ENCODE results near the gene SAXO1. TPM values are rescaled to one million over a fixed set of nuclear protein-coding genes. Genes with fewer than 3 reads are reported as not detected.
"Not testable (repeated sequence)": the region's sequence is repeated elsewhere in the genome, so short reads cannot be mapped to it uniquely, and the experiment has no call there.

SAXO1 gene
- polyA plus RNA-seq, 5 donors, result 0.18 to 0.31 (median 0.22) TPM

DNA sequence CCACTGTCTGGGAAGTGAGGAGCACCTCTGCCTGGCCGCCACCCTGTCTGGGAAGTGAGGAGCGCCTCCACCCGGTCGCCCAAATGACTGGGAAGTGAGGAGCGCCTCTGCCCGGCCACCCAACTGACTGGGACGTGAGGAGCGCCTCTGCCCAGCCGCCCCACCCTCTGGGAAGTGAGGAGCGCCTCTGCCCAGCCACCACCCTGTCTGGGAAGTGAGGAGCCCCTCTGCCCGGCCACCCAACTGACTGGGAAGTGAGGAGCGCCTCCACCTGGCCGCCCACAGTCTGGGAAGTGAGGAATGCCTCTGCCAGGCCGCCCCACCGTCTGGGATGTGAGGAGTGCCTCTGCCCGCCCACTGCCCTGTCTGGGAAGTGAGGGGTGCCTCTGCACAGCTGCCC is 32.9 kb downstream of the SAXO1 start:
- DNase-seq, result no peak

DNA sequence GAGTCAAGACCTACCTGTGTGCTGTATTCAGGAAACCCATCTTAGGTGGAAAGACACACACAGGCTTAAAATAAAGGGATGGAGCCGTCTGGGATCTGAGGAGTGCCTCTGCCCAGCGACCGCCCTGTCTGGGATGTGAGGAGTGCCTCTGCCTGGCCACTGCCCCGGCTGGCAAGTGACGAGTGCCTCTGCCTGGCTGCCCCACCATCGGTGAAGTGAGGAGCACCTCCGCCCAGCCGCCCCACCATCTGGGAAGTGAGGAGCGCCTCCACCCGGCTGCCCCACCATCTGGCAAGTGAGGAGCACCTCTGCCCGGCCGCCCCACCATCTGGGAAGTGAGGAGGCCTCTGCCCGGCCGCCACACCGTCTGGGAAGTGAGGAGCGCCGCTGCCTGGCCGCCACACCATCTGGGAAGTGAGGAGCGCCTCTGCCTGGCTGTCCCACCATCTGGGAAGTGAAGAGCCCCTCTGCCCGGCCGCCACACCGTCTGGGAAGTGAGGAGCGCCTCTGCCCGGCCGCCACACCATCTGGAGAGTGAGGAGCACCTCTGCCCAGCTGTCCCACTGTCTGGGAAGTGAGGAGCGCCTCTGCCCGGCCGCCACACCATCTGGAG is 33.7 kb downstream of the SAXO1 start:
- no peak for DNase-seq

DNA sequence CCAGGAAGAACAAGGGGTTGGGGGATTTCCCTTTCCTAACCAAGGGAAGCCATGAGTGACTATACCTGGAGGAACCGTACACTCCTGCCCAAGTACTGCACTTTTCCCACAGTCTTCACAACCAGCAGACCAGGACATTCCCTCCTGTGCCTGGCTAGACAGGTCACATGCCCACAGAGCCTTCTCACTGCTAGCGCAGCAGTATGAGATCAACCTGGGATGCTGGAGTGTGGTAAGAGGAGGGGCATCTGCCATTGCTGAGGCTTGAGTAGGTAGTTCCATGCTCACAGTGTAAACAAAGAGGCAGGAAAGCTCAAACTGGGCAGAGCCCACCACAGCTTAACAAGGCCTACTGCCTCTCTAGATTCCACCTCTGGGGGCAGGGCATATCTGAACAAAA is 35.9 kb downstream of the SAXO1 start:
- DNase-seq, result no peak

DNA sequence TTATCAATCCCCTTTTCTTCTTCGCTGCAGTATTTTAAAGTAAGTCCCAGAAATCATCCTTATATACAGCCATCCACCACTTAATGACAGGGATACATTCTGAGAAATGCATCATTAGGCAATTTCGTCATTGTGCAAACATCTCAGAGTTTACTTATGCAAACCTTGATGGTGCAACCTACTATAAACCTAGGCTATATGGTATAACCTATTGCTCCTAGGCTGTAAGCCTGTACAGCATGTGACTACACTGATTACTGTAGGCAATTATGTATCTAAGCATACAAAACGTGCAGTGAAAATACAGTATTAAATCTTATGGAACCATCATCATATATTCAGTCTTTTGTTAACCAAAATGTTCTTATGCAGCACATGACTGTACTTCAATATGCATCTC is 36.8 kb downstream of the SAXO1 start:
- DNase-seq, result no peak

DNA sequence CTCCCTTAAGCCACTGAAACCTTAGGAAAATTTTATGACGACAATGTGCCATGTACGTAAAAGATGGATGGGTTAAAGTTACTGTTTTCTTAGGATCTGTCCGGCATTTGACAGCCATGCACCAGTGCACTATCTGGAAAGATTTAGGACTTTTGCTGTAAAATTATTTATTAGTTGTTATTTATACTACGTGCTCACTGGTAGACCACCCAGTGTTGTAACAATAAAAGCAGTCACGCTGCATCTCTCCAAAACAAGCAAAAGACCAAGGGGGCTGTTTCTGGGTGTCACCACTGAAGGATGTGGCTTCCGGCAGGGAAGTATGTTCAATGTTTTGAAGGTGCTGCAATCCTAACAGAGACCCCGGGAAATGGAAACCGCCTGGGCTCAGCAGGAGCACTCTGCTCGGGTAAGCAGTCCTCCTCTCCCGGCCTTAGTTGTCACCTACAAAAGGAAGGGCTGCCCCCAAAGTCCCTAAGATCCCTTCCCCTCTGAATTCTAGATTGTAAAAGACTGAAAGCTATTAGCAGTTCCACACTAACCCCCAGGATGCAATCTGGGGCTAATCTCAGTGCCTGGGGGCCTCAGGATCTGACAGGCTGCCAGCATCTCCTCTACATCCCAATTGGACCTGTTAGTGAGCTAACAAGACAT is 38.6 kb downstream of the SAXO1 start:
- no peak for DNase-seq

DNA sequence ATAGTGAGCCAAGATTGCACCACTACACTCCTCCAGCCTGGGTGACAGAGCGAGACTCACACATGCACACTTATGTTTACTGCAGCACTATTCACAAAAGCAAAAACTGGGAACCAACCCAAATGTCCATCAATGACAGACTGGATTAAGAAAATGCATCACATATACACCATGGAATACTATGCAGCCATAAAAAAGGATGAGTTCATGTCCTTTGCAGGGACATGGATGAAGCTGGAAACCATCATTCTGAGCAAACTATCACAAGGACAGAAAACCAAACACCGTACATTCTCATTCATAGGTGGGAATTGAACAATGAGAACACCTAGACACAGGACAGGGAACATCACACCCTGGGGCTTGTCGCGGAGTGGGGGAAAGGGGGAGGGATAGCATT is 41.8 kb downstream of the SAXO1 start:
- not testable (repeated sequence) for DNase-seq

DNA sequence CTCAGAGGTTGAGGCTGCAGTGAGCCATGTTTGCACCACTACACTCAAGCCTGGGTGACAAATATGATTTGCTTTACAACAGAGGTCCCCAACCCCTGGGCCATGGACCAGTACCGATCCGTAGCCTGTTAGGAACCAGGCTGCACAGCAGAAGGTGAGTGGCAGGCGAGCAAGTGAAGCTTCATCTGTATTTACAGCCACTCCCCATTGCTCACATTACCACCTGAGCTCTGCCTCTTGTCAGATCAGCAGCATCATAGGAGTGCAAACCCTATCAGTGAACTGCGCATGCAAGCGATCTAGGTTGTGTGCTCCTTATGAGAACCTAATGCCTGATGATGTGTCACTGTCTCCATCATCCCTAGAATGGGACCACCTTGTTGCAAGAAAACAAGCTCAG is 42.5 kb downstream of the SAXO1 start:
- no peak for DNase-seq

DNA sequence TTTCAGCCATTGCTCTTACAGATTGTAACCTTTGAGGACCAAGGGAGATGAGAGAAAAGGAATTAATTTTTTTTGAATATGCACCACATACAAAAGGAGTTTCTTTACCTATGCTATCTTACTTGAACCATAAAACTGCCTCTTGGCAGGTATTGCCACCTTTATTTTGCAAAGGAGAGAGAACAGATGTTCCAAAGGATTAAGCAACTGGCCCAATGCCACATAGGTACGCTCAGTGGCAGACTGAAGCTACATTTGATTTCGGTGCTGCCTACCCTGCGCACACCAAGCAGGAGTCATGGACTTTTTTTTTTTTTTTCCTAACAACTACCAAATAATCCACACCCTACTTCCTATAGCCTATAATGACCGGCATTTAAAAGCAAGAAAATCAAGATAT is 43.1 kb downstream of the SAXO1 start:
- no peak for DNase-seq

DNA sequence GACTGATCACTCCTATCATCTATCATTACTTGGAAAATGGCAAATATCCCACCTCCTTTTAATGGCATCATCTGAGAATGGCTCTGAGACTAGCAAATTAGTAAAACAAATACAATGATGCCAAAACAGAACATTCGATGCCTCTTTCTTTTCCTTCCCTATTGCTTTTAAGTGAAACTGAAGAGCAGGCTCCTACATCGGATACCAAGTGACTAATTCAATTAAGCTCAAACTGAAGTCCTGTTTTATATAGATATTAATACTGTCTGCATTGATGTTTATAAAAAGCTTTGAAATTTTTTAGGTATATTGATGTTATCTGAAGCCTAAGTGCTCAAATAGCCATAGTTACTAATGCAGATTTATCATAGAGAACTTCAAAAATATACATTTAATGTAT is 43.9 kb downstream of the SAXO1 start:
- DNase-seq, result no peak

DNA sequence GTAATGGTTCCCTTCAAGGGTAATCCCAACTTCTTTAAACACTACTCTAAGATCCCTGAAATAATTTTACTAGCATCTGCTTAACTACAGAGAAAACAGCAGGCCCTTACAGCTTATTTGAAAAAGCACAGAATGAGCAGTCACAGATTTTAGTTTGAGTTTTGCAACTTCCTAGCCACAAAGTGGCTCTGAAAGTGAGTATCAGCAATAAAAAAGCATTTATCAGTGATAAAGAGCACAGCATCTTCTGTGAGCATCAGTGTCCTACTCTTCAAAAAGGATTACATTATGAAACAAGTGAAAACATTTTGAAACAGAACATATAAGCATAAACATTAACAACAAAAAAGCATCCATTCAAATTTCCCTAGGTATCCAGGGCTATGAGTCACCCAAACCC is 45.0 kb downstream of the SAXO1 start:
- DNase-seq, result no peak

DNA sequence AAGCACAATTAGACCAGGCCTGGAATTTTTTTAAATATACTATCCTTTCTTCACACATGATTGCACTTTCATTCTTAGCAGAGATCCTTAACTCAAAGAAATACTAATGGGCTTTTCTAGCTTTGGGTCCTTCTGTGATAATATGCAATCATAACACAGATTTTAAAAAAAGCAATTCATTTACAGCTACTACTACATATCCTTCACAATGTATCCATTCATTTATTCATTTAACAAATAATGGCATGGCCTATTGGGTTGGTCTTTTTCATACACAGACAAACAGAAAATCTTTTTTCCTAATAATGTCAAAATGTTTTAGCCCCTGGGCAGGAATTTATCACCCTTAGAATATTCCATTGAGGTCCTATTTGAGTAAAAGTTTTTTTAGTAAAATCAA is 47.0 kb downstream of the SAXO1 start:
- DNase-seq, result no peak

DNA sequence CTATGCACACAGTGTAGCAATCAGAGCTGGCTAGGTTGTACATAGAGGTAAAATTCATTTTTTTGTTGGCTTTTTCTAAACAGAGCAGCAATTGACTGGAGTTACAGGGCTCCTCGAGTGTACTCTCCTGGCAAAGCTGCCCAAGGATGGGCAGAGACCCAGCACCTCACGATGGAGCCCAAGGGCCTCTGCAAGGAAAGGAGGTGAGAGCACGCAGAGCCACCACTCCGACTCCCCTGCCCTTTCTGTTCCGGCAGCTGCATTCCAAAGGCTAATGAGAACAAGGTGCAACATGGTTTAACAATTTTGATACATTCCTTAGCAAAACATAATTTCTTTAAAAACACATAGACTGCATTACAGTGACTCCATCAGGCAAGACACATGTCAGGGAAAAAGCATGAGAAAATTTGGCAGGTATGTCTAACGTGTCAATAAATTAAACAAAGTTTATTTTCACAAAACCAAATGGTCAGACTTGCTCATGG is 47.5 kb downstream of the SAXO1 start:
- DNase-seq, result peak in 1 of 2 donors; percentile 37

DNA sequence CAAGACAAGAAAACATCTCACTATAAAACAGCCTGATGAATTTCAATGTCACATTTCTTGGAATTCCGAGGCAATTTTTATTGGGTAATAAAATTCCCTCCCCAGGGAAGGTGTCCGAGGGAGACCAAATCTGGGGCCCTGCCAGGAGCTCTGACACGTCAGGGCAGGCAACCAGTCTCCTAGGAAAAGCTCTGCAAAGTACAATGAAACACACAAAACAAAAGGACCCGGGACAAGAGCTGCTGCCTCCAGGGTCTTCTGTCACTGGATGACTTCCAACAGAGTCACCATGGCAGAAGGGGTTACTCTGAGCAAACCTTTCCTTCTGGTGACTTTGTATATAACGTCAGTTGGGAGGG is 50.8 kb downstream of the SAXO1 start:
- DNase-seq, result no peak

DNA sequence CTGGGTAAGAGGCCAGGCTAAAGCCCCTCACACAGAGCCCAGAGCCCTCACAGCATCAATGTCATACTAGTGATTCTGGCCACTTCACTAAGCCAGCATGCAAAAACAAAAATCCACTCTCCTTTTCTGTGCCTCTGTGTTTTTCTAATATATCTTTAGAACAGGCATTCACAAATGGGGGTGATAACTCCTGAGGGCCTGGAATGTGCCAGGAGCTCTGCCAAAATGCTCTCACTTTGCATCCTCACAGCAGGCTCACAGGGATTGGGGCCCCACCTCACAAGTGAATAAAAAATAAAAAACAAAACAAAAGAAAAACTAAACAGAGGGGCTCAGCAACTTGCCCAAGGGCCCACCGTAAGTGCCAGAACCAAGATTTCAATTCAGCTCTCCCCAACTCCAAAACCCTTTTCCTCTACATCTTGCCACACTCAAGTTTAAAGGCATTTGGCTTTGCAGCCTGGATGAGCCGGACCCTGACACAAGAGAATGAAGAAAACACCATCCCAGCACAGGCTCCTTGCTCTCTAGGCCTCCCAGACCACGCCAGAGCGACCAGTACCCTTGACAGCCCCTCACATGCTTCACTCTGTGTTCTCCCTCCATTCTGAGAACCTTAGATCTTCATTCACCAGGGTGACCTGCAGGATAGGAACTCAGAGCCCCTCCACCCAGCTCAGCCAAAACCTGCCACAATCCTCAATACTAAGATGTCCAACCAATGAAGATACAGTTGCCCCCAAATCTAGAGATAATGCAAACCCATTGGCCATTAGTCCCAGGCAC is 51.3 kb downstream of the SAXO1 start:
- no peak for DNase-seq

DNA sequence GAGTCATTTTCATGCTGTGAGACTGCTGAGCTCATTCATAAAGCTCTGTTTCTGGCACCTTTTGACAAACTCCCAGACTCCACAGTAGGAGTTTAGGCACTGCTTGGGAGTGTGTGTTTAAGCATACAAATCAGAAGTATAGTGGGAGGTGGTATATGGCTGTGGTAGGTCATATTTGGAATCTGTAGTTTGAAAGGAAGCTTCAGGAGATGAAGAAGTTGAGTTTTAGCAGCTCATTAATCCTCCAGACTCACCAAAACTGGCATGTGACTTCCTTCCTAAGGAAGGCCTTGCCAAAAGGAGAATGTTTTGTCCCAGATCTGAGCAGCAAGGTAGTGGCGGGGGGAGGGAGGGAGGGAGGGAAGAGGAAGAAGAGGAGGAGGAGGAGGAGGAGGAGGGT is 52.8 kb downstream of the SAXO1 start:
- DNase-seq, result no peak

DNA sequence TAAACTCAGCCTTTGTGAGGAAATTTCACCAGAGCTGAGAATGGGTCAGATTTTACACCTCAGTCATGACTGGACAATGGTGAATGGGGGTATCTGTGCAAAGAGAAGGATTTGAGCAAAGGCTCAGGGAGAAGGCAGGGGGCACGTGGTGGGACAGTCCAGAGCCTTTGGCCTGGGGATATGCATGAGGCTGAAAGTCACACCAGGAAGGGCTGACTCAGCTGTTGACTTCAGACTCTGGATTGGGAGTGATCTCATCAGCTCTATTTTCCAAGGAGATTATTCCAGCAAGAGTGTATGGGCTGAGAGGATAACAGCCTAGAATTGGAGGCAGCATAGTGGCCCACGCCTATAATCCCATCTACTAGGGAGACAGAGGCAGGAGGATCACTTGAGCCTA is 53.6 kb downstream of the SAXO1 start:
- no peak for DNase-seq

DNA sequence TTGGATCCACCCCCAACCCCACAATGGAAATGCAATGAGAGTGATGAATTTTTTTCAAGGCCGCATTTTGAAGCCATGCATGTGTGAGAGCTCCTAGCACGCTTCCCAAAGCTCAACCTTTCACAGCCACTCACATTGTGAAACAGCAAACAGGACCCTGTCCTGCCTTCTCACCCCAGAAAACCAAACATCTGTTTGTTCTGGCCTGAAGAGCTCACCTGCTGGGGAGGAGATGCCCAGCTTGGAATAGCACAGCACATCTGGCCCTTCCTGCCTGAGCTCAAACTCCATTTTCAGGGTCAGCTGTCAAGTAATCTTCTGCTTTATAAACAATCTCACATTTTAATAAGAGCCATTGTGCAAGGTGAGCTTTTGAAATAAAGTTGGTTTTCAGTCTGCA is 54.8 kb downstream of the SAXO1 start:
- no peak for DNase-seq

DNA sequence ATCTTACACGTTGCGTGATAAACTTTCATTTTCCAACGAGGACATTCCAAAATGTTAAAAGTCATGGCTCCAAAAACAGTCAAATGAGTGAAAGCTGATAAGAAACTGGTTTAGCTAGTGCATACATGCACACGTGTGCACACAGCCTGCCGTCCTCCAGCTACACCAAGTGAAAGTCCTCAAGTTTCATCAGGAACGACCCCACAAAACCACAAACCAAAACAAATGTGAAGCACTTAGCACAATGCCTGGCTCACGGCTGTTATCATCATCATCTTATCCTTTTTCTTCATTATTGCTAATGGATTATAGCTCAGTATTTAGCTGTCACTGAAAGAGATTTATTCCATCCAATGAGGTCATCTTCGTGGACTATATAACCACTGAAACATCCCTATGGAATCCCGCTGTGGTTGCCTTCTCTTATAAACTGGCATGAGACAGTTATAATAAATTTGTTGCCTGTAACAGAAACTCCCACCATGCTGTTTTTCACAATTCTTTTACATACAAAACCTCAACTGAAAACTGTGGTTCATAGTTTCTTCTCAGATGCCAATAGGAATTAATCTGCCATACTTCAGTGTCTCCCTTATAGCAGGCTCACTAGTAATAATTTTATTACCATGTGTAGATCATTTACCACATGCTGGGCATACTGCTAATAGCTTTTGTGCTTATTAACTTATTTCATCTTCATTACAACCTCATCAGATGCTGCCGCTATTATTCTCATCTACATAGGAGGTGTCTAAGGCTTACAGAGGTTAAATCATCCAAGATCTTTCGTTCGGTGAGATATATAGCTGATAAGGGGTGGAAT is 56.1 kb downstream of the SAXO1 start:
- peak in 1 of 2 donors; percentile 34 for DNase-seq

DNA sequence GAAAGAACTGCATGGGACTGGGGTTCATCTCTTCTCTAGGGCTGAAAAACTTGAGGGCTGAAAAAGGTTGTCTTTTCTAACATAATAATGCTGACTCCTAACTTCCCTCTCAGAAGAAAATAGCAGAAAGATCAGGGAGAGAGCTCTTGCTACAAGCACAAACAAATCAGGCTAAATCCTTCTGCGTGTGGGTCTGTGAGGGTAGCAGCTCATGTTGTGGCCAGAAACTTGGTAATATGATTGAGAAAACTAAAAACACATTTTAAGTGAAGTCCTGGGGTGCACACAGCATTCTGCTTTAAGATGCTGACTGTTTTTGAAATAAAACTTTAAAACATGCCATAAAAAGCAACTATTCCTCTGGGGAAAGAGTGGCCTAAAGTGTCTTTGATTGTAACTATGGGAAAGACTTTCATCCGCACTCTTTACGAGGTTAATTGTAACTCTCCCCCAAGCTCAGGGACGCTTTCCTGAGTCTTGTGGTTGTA is 56.7 kb downstream of the SAXO1 start:
- DNase-seq, result no peak

DNA sequence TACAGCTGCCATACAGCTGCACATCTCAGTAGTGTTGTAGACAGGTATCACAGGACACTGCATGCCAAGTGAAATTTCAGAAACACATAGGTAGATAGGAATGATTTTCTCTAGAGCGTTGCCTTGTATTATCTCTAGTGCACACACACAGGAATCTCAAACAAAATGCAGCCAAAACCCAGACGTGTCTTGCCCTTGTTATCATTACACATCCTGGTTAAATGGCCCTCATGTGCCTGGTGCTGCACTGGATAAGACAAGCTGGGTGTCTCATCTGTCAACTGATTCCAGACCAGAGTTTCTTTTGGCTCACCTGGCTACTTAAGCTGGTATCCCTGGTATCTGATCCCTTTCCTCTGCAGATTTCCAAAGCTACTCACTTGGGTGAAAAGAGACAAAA is 59.7 kb downstream of the SAXO1 start:
- no peak for DNase-seq

DNA sequence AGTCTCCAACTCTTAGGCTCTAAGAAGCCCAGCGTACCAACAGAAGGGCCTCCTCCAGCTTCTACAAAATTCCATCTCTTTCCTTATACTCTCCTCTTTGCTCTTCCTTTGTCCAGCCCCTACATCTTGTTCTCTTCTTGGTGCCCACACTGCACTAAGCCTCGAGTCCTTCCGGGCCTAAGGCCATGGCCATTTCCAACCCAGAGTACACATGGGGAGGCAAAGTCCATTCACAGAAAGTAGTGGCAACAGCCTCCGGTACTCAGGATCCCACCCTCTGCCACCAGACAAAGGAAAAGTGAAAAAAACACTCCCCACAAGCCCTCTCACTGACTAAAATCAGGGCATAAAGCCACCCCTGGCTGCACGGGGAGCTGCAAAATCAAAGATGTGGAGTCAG is 60.3 kb downstream of the SAXO1 start:
- no peak for DNase-seq

DNA sequence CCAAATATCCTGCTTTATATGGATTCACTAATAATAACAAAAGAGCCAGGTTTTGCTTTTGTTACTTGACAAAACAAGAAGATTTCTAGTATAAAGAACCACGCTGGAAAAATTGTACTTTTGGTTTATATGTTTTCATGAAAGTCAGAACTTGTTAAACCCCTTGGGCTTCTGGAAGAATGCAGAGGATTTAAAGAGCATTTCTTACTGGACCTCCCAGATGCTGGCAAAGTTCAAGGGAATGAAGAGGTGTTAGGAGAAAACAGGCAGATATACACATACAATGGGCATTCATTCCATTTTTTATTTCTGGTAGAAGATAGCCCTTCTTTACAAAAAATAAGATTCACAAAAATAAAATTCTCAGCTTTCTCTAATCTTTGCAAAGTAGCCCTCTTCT is 61.1 kb downstream of the SAXO1 start:
- no peak for DNase-seq

Data from right lung (tissue), 5 donors.